ENCODE data around the gene GLT1D1.

- TF ChIP-seq CTCF (IDR thresholded peaks at IDR 0.05) (no peak), POLR2A (IDR thresholded peaks at IDR 0.05) (no peak)
Measured at GRCh38 chr12:128970110-128970509, 116.8 kb downstream of the GLT1D1 start.

Data from adrenal gland (tissue), 5 donors.